Measurements from ENCODE around the gene RGCC.

DNA sequence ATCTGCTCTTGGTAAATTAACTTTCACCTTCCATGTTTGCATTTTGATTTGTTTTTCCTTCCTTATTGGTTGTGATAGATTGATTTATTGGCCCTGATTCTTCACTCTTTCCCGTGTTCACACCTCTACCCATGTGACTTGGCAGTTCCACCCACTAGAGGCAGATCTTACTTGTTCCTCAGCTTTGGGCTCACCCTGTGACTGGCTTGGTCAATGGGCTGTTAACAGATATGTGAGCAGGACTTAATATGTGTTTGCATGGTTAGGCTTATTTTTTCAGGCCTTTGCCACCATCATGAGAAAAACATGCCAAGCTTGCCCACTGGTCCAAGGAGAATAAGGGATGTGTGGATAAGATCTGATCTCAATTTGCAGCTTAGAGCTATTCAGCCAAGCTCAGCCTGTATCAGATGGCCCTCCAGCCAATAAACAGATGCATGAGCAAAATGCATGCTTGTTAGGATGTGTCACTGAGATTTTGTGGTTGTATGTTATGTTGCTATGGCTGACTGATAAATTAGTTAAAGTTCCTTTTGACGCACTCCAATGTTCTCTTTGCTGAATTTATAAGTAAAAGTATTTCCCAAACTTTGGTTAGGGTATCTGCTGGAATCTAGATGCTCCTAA is 48.0 kb downstream of the RGCC start:
- no peak for TF ChIP-seq EZH2 (IDR thresholded peaks at IDR 0.05; ENCODE audit: low read length, missing control alignments)
- TF ChIP-seq, protein P1, sequence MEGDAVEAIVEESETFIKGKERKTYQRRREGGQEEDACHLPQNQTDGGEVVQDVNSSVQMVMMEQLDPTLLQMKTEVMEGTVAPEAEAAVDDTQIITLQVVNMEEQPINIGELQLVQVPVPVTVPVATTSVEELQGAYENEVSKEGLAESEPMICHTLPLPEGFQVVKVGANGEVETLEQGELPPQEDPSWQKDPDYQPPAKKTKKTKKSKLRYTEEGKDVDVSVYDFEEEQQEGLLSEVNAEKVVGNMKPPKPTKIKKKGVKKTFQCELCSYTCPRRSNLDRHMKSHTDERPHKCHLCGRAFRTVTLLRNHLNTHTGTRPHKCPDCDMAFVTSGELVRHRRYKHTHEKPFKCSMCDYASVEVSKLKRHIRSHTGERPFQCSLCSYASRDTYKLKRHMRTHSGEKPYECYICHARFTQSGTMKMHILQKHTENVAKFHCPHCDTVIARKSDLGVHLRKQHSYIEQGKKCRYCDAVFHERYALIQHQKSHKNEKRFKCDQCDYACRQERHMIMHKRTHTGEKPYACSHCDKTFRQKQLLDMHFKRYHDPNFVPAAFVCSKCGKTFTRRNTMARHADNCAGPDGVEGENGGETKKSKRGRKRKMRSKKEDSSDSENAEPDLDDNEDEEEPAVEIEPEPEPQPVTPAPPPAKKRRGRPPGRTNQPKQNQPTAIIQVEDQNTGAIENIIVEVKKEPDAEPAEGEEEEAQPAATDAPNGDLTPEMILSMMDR (conservative IDR thresholded peaks at IDR 0.05 in 1 of 2, IDR thresholded peaks at IDR 0.05 in 1 of 2; ENCODE audit: low read depth in 1 of 2, low read length in 2 of 2), result no peak

All from fibroblast of lung (primary cell).